Progenitor cell of endocrine pancreas (in vitro differentiated cells): Measurements from ENCODE around the gene NOC2L. TPM values are rescaled to one million over a fixed set of nuclear protein-coding genes. Genes with fewer than 3 reads are reported as not detected.
A peak's percentile ranks its signal among the peaks of the same experiment; 100 is the strongest.

ENCODE experiments used
- DNase-seq: peaks from one replicate; pipeline ENCODE4 v3.0.0; 2021; ENCODE audit warnings: low spot score; ENCODE audit not compliant: unreplicated experiment
- H3K27ac Mint-ChIP-seq: 2 replicates; pipeline ENCODE4 v1.8.0; 2021; ENCODE audit warnings: mild to moderate bottlenecking, moderate library complexity, mixed read lengths
- H3K27me3 Mint-ChIP-seq: 2 replicates; pipeline ENCODE4 v1.8.0; 2021; ENCODE audit warnings: mixed read lengths
- H3K36me3 Mint-ChIP-seq: 2 replicates; pipeline ENCODE4 v1.8.0; 2022; ENCODE audit warnings: mixed read lengths; ENCODE audit not compliant: insufficient read depth
- H3K4me1 Mint-ChIP-seq: 2 replicates; pipeline ENCODE4 v1.8.0; 2021; ENCODE audit warnings: low read depth, mixed read lengths
- H3K4me3 Mint-ChIP-seq: 2 replicates; pipeline ENCODE4 v1.8.0; 2021; ENCODE audit warnings: low read depth, mild to moderate bottlenecking, moderate library complexity, mixed read lengths
- H3K9me3 Mint-ChIP-seq: 2 replicates; pipeline ENCODE4 v1.8.0; 2021; ENCODE audit warnings: low read depth, mixed read lengths
- total RNA-seq: library from RNA; stranded (reverse); gene quantifications from 2 replicates; pipeline ENCODE4 v1.2.1, GENCODE V29; 2021
- TF ChIP-seq, protein P1 (sequence below): fragments of 200-600 bp; sonication (generic); IDR thresholded peaks from one replicate; pipeline ENCODE4 v1.5.0; 2021; ENCODE audit warnings: antibody characterized with exemption, mild to moderate bottlenecking; ENCODE audit not compliant: unreplicated experiment

Gene NOC2L
- total RNA-seq, 1 donor from 2014 or later, result 78.2 TPM

DNA sequence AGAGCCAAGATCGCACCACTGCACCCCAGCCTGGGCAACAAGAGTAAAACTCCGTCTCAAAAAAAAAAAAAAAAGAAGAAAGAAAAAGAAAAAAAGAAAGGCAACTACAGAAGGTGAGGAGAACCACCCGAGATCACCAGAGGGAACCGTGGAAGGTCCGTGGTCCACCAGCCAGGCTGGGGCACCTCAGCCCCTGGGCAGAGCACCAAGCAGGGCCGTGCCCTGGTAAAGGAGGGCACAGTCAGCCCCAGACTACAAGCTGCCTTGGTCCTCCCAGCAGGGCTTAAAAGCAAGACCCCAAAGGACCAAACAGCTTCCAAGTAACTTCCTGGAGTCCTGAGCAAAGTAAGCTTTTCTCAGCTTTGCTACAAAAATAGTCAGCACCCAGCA, 44.2 kb downstream of the NOC2L start:
- Mint-ChIP-seq H3K36me3 (peaks cover 2% of the 10 kb centered on the region), H3K27ac (no peak overlapping the region), H3K27me3 (peaks cover 52% of the 10 kb centered on the region), H3K4me1 (peaks cover 30% of the 10 kb centered on the region), H3K4me3 (no peak overlapping the region), H3K9me3 (no peaks in the 10 kb centered on the region)
- DNase-seq, result no peak
- TF ChIP-seq, protein P1, sequence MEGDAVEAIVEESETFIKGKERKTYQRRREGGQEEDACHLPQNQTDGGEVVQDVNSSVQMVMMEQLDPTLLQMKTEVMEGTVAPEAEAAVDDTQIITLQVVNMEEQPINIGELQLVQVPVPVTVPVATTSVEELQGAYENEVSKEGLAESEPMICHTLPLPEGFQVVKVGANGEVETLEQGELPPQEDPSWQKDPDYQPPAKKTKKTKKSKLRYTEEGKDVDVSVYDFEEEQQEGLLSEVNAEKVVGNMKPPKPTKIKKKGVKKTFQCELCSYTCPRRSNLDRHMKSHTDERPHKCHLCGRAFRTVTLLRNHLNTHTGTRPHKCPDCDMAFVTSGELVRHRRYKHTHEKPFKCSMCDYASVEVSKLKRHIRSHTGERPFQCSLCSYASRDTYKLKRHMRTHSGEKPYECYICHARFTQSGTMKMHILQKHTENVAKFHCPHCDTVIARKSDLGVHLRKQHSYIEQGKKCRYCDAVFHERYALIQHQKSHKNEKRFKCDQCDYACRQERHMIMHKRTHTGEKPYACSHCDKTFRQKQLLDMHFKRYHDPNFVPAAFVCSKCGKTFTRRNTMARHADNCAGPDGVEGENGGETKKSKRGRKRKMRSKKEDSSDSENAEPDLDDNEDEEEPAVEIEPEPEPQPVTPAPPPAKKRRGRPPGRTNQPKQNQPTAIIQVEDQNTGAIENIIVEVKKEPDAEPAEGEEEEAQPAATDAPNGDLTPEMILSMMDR, result no peak

DNA sequence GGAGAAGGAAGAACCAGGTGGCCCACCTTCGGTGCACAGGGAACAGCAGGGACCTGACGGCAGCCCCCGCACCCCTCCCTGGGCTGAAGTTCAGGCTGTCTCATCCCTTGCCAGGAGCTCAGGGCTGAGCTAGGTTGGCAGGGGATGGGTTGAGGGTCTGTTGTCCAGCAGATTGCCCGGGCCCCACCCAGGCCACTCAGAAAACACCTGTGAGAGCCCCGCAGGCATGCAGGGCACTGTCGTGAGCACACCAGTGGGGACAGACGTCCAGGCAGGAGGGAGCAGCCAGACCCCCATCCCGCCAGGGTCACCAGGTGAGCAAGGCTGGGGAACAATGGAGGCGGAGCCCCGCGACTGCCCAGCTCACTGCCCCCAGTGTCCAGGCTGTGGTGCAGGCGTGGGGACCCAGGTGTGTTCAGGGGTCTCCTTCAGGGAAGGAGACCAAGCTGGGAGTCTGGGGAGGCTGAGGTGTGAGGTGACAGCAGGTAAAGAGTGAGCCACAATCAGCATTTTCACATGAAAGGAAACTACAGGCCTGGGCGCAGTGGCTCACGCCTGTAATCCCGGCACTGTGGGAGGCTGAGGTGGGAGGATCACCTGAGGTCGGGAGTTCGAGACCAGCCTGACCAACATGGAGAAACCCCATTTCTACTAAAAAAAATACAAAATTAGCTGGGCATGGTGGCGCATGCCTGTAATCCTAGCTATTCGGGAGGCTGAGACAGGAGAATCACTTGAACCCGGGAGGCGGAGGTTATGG, 44.7 kb downstream of the NOC2L start:
- Mint-ChIP-seq H3K4me1 (peaks cover 30% of the 10 kb centered on the region), H3K9me3 (no peaks in the 10 kb centered on the region), H3K27ac (no peak overlapping the region), H3K36me3 (peaks cover 2% of the 10 kb centered on the region), H3K4me3 (no peak overlapping the region), H3K27me3 (peaks cover 51% of the 10 kb centered on the region)
- peak; percentile 8 for DNase-seq
- TF ChIP-seq, protein P1, result no peak

DNA sequence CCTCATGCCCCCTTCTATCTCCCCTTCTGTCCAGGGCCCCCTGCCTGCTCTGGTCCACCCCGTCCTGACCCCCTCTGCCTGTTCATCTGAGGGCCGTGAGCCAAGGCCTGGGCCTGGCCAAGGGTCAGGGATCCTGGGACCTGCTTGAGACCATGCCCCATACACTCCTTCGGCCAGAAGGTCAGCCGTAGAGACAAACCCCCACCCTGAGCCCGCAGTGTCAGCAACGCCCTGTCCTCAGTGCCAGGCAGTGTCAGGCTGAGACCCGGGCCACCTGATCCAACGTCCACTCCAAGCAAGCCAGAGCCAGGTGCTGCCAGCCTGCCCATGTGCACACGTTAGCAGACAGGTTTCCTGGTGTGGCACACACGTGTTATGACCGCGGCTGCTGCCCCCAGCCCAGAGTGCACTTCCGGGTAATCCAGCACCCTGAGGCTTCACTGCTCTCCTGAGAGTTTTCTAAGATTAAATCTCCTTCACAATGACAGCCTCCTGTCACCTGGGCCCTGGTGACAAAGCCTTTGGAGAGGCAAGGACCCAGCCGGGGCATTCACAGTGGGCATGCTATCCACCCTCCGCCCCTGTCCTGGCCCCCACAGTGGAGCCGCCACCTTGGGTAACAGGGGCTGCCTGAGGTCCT, 45.4 kb downstream of the NOC2L start:
- H3K27me3 Mint-ChIP-seq, result peaks cover 49% of the 10 kb centered on the region
- peaks cover 2% of the 10 kb centered on the region for H3K36me3 Mint-ChIP-seq
- TF ChIP-seq, protein P1, result no peak
- no peaks in the 10 kb centered on the region for H3K9me3 Mint-ChIP-seq
- DNase-seq, result peak; percentile 8
- H3K4me1 Mint-ChIP-seq, result peaks cover 30% of the 10 kb centered on the region
- H3K4me3 Mint-ChIP-seq, result no peak overlapping the region
- H3K27ac Mint-ChIP-seq, result no peak overlapping the region

DNA sequence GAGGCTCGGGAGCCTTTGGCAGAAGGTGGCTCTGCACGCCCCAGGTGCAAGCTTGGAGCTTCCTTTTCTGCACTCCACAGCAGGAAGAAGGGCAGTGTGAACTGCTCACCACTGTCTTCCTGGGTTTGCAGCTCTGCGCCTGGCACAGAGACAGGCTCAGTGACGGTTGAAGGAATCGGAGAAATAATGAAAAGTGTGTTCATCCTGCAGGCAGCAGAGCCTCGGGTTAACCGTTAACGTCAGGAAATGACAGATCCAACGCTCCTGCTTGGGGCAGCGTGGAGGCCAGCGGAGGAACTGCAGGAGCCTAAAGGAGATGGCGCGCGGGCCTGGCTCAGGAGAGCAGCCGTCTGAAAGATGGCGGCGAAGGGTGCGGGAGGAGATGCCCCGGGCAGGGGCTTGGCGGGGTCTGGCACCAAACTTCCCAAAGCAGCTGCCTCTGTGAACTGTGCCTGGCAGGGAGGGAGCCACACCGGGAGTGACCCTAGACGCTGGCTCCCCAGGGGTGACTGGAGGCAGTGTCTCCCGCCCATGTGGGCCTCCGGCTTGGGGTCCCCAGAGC, 46.2 kb downstream of the NOC2L start:
- peak; percentile 23 for DNase-seq
- H3K9me3 Mint-ChIP-seq, result no peaks in the 10 kb centered on the region
- peaks cover 2% of the 10 kb centered on the region for H3K36me3 Mint-ChIP-seq
- H3K4me1 Mint-ChIP-seq, result peaks cover 30% of the 10 kb centered on the region
- no peak overlapping the region for H3K27ac Mint-ChIP-seq
- peaks cover 43% of the 10 kb centered on the region for H3K27me3 Mint-ChIP-seq
- TF ChIP-seq, protein P1, result peak; percentile 51
- no peak overlapping the region for H3K4me3 Mint-ChIP-seq

DNA sequence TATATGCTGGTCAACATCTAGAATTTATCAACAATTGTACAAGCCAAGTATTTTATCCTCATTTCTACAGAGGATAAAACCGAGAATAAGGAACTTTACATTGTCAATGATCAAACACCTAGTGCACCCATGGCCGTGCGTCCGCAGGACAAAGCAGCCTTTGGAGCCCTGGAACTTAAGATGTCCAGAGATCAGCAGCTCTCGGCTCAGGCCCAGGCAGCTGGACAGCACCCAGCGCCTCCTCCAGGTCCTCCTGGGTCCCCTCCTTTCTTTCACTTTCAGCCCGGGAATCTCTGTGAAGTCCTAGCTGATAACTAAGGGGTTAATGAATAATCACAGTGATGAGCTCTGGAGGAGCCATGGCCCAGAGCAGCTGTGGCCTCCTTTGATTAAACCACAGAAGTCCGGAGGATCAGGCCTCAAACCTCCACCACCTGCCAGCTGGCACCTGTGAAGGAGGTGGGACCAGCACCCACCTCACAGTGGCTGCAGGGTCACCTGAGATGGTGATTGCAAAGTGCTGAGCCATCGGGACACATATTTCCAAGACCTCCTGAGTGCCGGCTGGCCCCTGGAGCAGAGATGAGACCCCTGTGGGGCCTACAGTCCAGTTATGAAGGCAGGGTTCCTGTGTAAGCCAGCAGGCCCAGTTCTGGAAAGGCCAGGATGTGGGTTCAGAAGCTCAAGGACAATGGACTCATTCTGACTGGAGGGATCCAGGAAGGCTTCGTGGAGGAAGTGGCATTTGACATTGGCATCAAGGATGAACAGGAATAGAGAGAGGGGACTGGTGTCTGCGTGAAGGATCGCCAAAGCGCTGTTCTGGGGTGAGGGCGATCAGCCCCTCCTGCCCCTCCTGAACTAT, 46.9 kb downstream of the NOC2L start:
- no peak overlapping the region for H3K27ac Mint-ChIP-seq
- no peak overlapping the region for H3K4me3 Mint-ChIP-seq
- no peak for DNase-seq
- peaks cover 2% of the 10 kb centered on the region for H3K36me3 Mint-ChIP-seq
- peaks cover 38% of the 10 kb centered on the region for H3K27me3 Mint-ChIP-seq
- no peaks in the 10 kb centered on the region for H3K9me3 Mint-ChIP-seq
- TF ChIP-seq, protein P1, result no peak
- peaks cover 25% of the 10 kb centered on the region for H3K4me1 Mint-ChIP-seq
